Esophagus squamous epithelium (tissue), 5 donors: Measurements from ENCODE around the gene SAMM50. TPM values are rescaled to one million over a fixed set of nuclear protein-coding genes. Genes with fewer than 3 reads are reported as not detected.
A peak's percentile ranks its signal among the peaks of the same experiment; 100 is the strongest.

ENCODE experiments used
- DNase-seq: peaks from one replicate; lab custom pipeline; 2025; lab: John Stamatoyannopoulos, UW
- H3K27ac ChIP-seq, 4 donors: fragments of 200-600 bp; sonication (generic); one replicate each; pipeline ENCODE4 v1.5.1; 2016 to 2019; ENCODE audit warnings: mild to moderate bottlenecking in 1 of 4
- H3K27me3 ChIP-seq, 4 donors: fragments of 200-600 bp; sonication (generic); 1 replicate in 3 of 4; 2 replicates in 1 of 4; pipeline versions ENCODE4 v1.5.1 to v1.6.0; 2017 to 2021; ENCODE audit warnings: antibody characterized with exemption in 1 of 4
- H3K36me3 ChIP-seq, 3 donors: fragments of 200-600 bp; sonication (generic); one replicate each; pipeline ENCODE4 v1.5.1; 2016 to 2019
- H3K4me1 ChIP-seq, 3 donors: fragments of 200-600 bp; sonication (generic); one replicate each; pipeline ENCODE4 v1.5.1; 2017 to 2019
- H3K4me3 ChIP-seq, 4 donors: fragments of 200-600 bp; sonication (generic); 1 replicate in 3 of 4; 2 replicates in 1 of 4; pipeline ENCODE4 v1.5.1; 2016 to 2019; ENCODE audit warnings: mild to moderate bottlenecking in 2 of 4, moderate library complexity in 1 of 4
- H3K9me3 ChIP-seq, 3 donors: fragments of 200-600 bp; sonication (generic); one replicate each; pipeline ENCODE4 v1.5.1; 2016 to 2019
- POLR2A ChIP-seq, 4 donors: fragments of 450-650 bp; IDR thresholded peaks; one replicate each; pipeline ENCODE4 v1.6.1; 2017; ENCODE audit warnings: antibody characterized with exemption in 4 of 4, mild to moderate bottlenecking in 4 of 4, moderate library complexity in 3 of 4
- WGBS, 2 donors: methylation state at CpG; one replicate each; pipeline ENCODE4 v1.1.5; 2018; 5-methylcytosine and 5-hydroxymethylcytosine counted together
- intact Hi-C: fragments of 100-400 bp; cut with DNase I; formaldehyde crosslinking; loops from one replicate; pipeline ENCODE4 v1.15.0; 2022
- total RNA-seq, 4 donors: library from RNA; depleted of rRNA; stranded (reverse); fragments of >200 nt; gene quantifications; one replicate each; pipeline ENCODE4 v1.1.0, GENCODE V29; 2016
- TF ChIP-seq, protein P1 (sequence below), 6 experiments: fragments of 450-650 bp in 4 of 6; fragments of 200-600 bp in 2 of 6; sonication (generic) in 2 of 6; IDR thresholded peaks; one replicate each; pipeline ENCODE4 v1.5.1; 2016 to 2019; ENCODE audit warnings: antibody characterized with exemption in 6 of 6, mild to moderate bottlenecking in 4 of 6, moderate library complexity in 4 of 6
- donor health status: DM: yes; HTN: yes; CAD: no.

SAMM50 gene
- total RNA-seq, 4 donors from 2014 or later: 24.4 to 45.5 (median 34.3) TPM

DNA sequence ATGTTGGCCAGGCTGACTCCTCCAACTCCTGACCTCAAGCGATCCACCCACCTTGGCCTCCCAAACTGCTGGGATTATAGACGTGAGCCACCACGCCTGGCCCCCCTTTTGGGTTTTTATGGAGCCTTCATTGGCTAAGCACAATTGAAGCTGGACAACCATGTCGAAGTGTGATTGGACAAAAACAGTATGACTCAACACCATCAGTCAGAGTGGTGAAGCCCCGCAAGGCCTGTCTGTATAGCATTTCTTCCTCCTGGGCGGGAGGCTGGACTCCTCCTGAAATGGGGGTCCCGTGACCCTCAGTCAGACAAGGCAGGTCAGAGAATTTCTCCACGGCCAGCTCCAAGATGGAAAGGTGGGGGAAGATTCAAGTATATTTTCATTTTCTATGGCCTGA is 65.7 kb downstream of the SAMM50 start:
- Histone ChIP-seq H3K4me1 (peaks cover 8 to 29% (median 18%) of the 10 kb centered on the region in 3 donors), H3K9me3 (no peaks in the 10 kb centered on the region), H3K27me3 (peaks cover 0 to 24% (median 0%) of the 10 kb centered on the region in 4 donors), H3K27ac (no peak overlapping the region), H3K4me3 (no peak overlapping the region), H3K36me3 (no peaks in the 10 kb centered on the region)
- no peak for DNase-seq
- intact Hi-C loops: no loop called here
- TF ChIP-seq, protein P1, sequence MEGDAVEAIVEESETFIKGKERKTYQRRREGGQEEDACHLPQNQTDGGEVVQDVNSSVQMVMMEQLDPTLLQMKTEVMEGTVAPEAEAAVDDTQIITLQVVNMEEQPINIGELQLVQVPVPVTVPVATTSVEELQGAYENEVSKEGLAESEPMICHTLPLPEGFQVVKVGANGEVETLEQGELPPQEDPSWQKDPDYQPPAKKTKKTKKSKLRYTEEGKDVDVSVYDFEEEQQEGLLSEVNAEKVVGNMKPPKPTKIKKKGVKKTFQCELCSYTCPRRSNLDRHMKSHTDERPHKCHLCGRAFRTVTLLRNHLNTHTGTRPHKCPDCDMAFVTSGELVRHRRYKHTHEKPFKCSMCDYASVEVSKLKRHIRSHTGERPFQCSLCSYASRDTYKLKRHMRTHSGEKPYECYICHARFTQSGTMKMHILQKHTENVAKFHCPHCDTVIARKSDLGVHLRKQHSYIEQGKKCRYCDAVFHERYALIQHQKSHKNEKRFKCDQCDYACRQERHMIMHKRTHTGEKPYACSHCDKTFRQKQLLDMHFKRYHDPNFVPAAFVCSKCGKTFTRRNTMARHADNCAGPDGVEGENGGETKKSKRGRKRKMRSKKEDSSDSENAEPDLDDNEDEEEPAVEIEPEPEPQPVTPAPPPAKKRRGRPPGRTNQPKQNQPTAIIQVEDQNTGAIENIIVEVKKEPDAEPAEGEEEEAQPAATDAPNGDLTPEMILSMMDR (IDR thresholded peaks at IDR 0.05): no peak
- TF ChIP-seq POLR2A (IDR thresholded peaks at IDR 0.05): no peak
- WGBS, 2 donors: 86 to 89% methylated on average over 7 to 8 of the region's 8 CpGs

DNA sequence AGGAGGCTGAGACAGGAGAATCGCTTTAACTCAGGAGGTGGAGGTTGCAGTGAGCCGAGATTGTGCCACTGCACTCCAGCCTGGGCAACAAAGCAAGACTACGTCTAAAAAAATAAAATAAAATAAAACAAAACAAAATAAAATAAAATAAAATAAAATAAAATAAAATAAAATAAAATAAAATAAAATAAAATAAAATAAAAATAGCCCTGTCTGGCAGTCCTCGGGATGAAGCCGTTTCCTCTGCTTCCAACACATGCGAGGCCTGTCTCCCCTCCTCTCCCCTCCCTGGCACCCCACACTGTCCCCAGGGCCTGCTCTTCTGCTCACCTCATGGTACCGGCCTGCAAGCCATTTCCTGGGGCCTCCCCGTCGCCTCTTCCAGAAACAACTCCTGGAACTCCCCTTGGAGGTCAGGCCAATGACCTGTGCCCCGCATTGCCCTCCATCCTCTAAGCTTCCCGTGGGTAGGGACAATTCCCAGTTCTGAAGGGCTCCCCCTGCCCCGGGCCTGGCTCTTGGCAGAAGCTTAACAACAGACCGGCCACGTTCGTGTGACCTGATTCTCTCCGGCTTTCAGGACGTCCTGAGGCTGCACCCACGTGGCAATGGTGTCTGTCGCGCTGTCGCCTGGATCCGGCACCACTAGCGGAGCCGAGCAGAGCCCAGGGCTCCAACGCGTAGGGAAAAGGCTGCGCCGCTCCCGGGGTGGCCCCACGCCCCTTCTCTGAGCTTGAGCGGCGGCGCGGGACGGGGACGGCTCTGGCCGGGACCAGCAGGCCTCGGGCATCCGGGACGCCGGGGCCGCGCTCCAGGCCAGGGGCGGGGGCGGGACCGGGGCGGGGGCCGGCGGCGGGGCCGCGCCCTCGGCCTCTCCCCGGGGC is 68.4 kb downstream of the SAMM50 start:
- Histone ChIP-seq H3K4me1 (peaks cover 8 to 43% (median 24%) of the 10 kb centered on the region in 3 donors), H3K4me3 (peak overlapping the region; percentile 46 to 73 (median 58)), H3K9me3 (no peaks in the 10 kb centered on the region), H3K27me3 (peaks cover 0 to 36% (median 0%) of the 10 kb centered on the region in 4 donors), H3K27ac (peak overlapping the region; percentile 78 to 95 (median 85)), H3K36me3 (no peaks in the 10 kb centered on the region)
- WGBS, 2 donors: 17 to 47% methylated on average over 10 to 15 of the region's 54 CpGs
- no peak for DNase-seq
- intact Hi-C loops: no loop called here
- TF ChIP-seq POLR2A (IDR thresholded peaks at IDR 0.05): peak in 1 of 4 donors; percentile 55
- TF ChIP-seq, protein P1 (IDR thresholded peaks at IDR 0.05): no peak

DNA sequence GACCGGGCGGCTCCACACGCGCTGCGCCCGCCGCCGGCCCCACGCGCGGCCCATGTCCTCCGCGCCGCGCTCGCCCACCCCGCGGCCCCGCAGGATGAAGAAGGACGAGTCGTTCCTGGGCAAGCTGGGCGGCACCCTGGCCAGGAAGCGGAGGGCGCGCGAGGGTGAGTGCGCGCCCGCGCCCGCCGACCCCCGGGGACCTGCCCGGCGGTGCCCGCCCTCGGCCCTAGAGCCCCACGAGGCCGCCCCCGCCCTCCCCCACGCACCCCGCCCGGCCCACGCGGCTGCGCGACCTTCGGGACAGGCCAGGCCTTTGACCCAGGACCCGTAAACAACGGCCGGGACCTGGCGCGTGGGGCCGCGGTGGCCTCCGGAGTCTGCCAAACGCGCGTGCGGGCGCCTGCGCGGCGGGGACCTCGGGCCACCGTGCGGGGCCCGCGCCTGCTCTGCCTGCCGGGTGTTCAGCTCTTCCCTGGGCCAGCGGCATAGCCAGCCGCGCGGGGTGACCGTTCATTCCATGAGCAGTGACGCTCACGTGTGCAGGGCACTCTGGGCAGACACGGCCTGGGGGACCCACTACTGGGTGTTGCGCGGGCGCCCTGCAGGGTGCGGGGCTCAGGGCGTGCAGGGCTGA is 69.2 kb downstream of the SAMM50 start, which contains the start of gene PARVB:
TSS of gene PARVB (plus strand) at position 15 of the 634 bp plus-strand sequence. CDS start at position 53, 38 bp downstream.
- TF ChIP-seq, protein P1 (IDR thresholded peaks at IDR 0.05): no peak
- TF ChIP-seq POLR2A (IDR thresholded peaks at IDR 0.05): peak in 1 of 4 donors; percentile 25
- intact Hi-C loops: no loop called here
- DNase-seq: no peak
- peaks cover 0 to 36% (median 0%) of the 10 kb centered on the region in 4 donors for H3K27me3 ChIP-seq
- 4% methylated on average over 7 of the region's 83 CpGs; no CpG with 5 or more reads in 1 of the 2 donors for WGBS, 2 donors
- H3K36me3 ChIP-seq: no peaks in the 10 kb centered on the region
- H3K4me1 ChIP-seq: peaks cover 8 to 43% (median 24%) of the 10 kb centered on the region in 3 donors
- H3K9me3 ChIP-seq: no peaks in the 10 kb centered on the region
- H3K4me3 ChIP-seq: peak within 1 kb of the TSS; percentile 46 to 73 (median 58)
- H3K27ac ChIP-seq: peak within 1 kb of the TSS; percentile 78 to 95 (median 89)

- WGBS, 2 donors: 69 to 77% methylated on average over 12 to 15 of the region's 26 CpGs
- H3K27ac ChIP-seq: peak overlapping the region; percentile 78 to 95 (median 89)
- H3K4me3 ChIP-seq: peak overlapping the region; percentile 46 to 73 (median 58)
- H3K27me3 ChIP-seq: peaks cover 0 to 36% (median 0%) of the 10 kb centered on the region in 4 donors
- TF ChIP-seq, protein P1 (IDR thresholded peaks at IDR 0.05): no peak
- TF ChIP-seq POLR2A (IDR thresholded peaks at IDR 0.05): peak in 1 of 4 donors; percentile 63
- no peak for DNase-seq
- no peaks in the 10 kb centered on the region for H3K9me3 ChIP-seq
- H3K4me1 ChIP-seq: peaks cover 8 to 43% (median 24%) of the 10 kb centered on the region in 3 donors
- no peaks in the 10 kb centered on the region for H3K36me3 ChIP-seq
- intact Hi-C loops: no loop called here
These were observed 70.2 kb downstream of the SAMM50 start for GRCh38 chr22:44025171-44026065.
